GM12878 (cell line): Measurements from ENCODE around the gene NOL3. TPM values are rescaled to one million over a fixed set of nuclear protein-coding genes. Genes with fewer than 3 reads are reported as not detected.
A peak's percentile ranks its signal among the peaks of the same experiment; 100 is the strongest.

Experiments used
- CHD2 ChIP-seq: IDR thresholded peaks from 2 replicates; pipeline ENCODE4 v1.6.1; 2011; ENCODE audit warnings: low read depth, low read length, improper control_type of control experiment, borderline replicate concordance
- DPF2 ChIP-seq: fragments of 450-650 bp; IDR thresholded peaks from 2 replicates; pipeline ENCODE4 v1.6.1; 2017; ENCODE audit warnings: mild to moderate bottlenecking
- IKZF1 ChIP-seq: fragments of 450-650 bp; conservative IDR thresholded peaks from 2 replicates; pipeline ENCODE4 v1.6.1; 2017; ENCODE audit warnings: antibody characterized with exemption, mild to moderate bottlenecking
- MXI1 ChIP-seq: fragments of 150-350 bp; IDR thresholded peaks from 2 replicates; pipeline ENCODE4 v1.6.1; 2011; ENCODE audit warnings: low read depth, mild to moderate bottlenecking, inconsistent platforms, low read length, improper control_type of control experiment
- NR2F1 ChIP-seq: fragments of 450-650 bp; conservative IDR thresholded peaks from 2 replicates; pipeline ENCODE4 v1.6.1; 2017; ENCODE audit warnings: mild to moderate bottlenecking
- SIN3A ChIP-seq: IDR thresholded peaks from 2 replicates; pipeline ENCODE4 v1.6.1; 2012; ENCODE audit warnings: low read depth, low read length, improper control_type of control experiment
- SMC3 ChIP-seq: IDR thresholded peaks from 2 replicates; pipeline ENCODE4 v1.6.1; 2011; ENCODE audit warnings: low read length, improper control_type of control experiment, borderline replicate concordance
- SRF ChIP-seq, 2 experiments: IDR thresholded peaks; 2 replicates each; pipeline ENCODE4 v1.6.1; 2011; ENCODE audit warnings: low read depth in 2 of 2, low read length in 2 of 2, mild to moderate bottlenecking in 1 of 2, moderate library complexity in 1 of 2
- SUPT20H ChIP-seq: IDR thresholded peaks from 2 replicates; pipeline ENCODE4 v1.6.1; 2011; ENCODE audit warnings: low read depth, mild to moderate bottlenecking, low read length, moderate library complexity, borderline replicate concordance; ENCODE audit not compliant: control insufficient read depth
- TCF3 ChIP-seq: IDR thresholded peaks from 2 replicates; pipeline ENCODE4 v1.6.1; 2012; ENCODE audit warnings: low read depth, mild to moderate bottlenecking, low read length, borderline replicate concordance; ENCODE audit not compliant: insufficient read depth
- ZNF217 ChIP-seq: fragments of 450-650 bp; IDR thresholded peaks from 2 replicates; pipeline ENCODE4 v1.6.1; 2017; ENCODE audit warnings: antibody characterized with exemption, mild to moderate bottlenecking
- ZNF24 ChIP-seq: fragments of 450-650 bp; IDR thresholded peaks from 2 replicates; pipeline ENCODE4 v1.6.1; 2017; ENCODE audit warnings: antibody characterized with exemption, mild to moderate bottlenecking
- polyA plus RNA-seq, 11 experiments: library from polyadenylated mRNA; depleted of rRNA in 4 of 11; unstranded in 6 of 11; stranded (reverse) in 5 of 11; fragments of >200 nt; fragmentation: Nextera tagmentation in 4 of 11; fragmentation: Illumina TruSeq in 1 of 11; extraction: Ambion mirVana in 4 of 11; extraction: Trizol in 1 of 11; gene quantifications; 1 replicate in 1 of 11; 2 replicates in 10 of 11; pipeline versions ENCODE4 v1.2.1 to v1.2.3, GENCODE V29; 2011 to 2016; ENCODE audit warnings: inconsistent platforms in 2 of 11, missing spikeins in 2 of 11, low read depth in 1 of 11
- total RNA-seq, 4 experiments: library from RNA; depleted of rRNA in 3 of 4; stranded (reverse); fragments of >200 nt in 3 of 4; fragmentation: Illumina TruSeq in 1 of 4; extraction: Trizol in 1 of 4; gene quantifications; 2 replicates each; pipeline versions ENCODE4 v1.2.1 to v1.2.3, GENCODE V29; 2013 to 2021
- TF ChIP-seq, protein P1 (sequence below): fragments of 450-650 bp; conservative IDR thresholded peaks from 2 replicates; pipeline ENCODE4 v1.6.1; 2017; ENCODE audit warnings: mild to moderate bottlenecking, moderate library complexity

Gene NOL3
- total and polyA plus RNA-seq, 10 of the 15 experiments (the other 5 are each of a cell fraction or from before 2014, with no cell fraction given), result 0.31 to 18.4 (median 2.7) TPM

DNA sequence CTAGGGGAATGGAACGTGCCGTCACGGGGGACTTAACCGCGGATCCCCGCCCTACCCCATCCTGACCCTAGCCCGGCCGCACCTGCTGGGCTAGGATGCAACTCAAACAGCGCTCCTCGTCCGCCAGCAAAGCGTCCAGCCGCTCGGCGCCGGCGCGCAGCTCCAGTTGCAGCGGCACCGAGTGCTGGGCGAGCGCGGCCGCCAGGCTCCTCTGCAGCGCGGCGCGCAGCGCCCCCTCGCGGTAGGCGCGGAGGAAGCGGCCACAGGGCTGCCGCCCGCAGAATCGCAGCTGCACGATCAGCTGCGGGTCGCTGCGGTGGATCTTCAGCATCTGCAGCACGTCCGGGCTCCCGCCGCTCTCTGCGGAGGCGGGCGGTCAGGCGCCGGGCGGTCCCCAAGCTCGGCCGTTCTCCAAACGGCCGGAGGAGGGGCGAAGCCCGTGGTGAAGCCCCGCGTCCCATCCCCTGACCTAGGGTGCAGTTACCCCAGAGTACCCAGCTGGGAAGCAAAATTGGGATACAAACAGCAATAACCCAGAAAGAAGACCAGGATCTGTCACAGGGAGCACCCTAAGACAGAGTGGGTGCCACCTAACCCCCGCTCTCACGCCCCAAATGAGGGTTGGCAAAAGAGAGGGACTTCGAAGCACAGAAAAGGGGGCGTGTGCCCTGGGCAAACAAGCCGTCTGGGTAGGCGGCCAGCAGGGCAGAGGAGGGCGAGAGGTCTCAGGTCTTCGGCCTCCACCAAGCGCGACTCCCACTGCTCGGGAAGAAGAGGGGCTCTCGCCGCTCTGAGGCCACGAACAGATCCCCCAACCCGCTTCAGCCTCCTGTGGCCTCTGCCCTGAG lies 14.8 kb upstream of the NOL3 start (continued):
- peak; percentile 71; the same call in 1 of the 2 replicates for TF ChIP-seq DPF2
- TF ChIP-seq SMC3, result peak; percentile 85
- TF ChIP-seq, protein P1, sequence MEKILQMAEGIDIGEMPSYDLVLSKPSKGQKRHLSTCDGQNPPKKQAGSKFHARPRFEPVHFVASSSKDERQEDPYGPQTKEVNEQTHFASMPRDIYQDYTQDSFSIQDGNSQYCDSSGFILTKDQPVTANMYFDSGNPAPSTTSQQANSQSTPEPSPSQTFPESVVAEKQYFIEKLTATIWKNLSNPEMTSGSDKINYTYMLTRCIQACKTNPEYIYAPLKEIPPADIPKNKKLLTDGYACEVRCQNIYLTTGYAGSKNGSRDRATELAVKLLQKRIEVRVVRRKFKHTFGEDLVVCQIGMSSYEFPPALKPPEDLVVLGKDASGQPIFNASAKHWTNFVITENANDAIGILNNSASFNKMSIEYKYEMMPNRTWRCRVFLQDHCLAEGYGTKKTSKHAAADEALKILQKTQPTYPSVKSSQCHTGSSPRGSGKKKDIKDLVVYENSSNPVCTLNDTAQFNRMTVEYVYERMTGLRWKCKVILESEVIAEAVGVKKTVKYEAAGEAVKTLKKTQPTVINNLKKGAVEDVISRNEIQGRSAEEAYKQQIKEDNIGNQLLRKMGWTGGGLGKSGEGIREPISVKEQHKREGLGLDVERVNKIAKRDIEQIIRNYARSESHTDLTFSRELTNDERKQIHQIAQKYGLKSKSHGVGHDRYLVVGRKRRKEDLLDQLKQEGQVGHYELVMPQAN, result 0 out of 2 replicates have a peak, but pooled peaks have one; percentile 31
- TF ChIP-seq CHD2, result 0 out of 2 replicates have a peak, but pooled peaks have one; percentile 17
- peak; percentile 62; the same call in 1 of the 2 replicates for TF ChIP-seq MXI1
- 0 out of 4 replicates have a peak, but pooled peaks of 1 of the 2 experiments have one; percentile 4 for TF ChIP-seq SRF (IDR thresholded peaks at IDR 0.05; ENCODE audit: low read depth in 2 of 2, low read length in 2 of 2)
- peak; percentile 30; the same call in 1 of the 2 replicates for TF ChIP-seq ZNF24
- 0 out of 2 replicates have a peak, but pooled peaks have one; percentile 62 for TF ChIP-seq TCF3
- TF ChIP-seq NR2F1, result 0 out of 2 replicates have a peak, but pooled peaks have one; percentile 36
- TF ChIP-seq SIN3A, result 0 out of 2 replicates have a peak, but pooled peaks have one; percentile 52
- TF ChIP-seq IKZF1, result peak; percentile 69; the same call in 1 of the 2 replicates
- TF ChIP-seq SUPT20H, result no peak
- TF ChIP-seq ZNF217, result no peak
